Measurements from ENCODE around the gene RHOF. TPM values are rescaled to one million over a fixed set of nuclear protein-coding genes. Genes with fewer than 3 reads are reported as not detected.

RHOF gene
- total RNA-seq, 1 experiment from 2014 or later = 116 TPM

DNA sequence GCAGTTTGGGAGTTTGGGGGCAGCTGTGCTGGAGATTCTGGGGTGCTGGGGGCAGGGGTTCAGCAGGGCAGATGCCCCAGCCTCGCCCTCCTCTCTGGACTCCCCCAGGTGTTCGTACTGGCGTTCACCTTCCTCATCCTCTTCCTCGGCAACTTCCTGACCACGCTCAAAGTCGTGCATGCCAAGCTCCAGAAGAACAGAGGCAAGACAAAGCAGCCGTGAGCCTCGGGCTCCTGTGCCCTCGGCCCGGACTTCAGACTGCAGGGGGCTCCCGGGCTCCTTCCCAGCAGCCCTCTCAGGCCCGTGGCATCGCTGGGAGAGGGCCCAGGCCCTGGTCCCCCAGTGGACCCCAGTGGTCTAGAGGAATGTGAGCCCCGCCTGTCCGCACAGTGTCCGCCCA, 18.0 kb downstream of the RHOF start:
- Histone ChIP-seq H4K20me1 (ENCODE audit: insufficient read depth) (no peaks in the 10 kb centered on the region), H3K9me3 (ENCODE audit: control insufficient read depth in 1 of 2, insufficient read depth in 1 of 2, low read depth in 1 of 2, low read length in 2 of 2) (no peaks in the 10 kb centered on the region), H3K4me1 (ENCODE audit: control insufficient read depth in 1 of 2, insufficient read depth in 2 of 2, low read length in 2 of 2) (peaks cover 20 to 58% of the 10 kb centered on the region in 2 experiments), H3K36me3 (ENCODE audit: control insufficient read depth in 1 of 2, insufficient read depth in 2 of 2, low read length in 2 of 2) (peaks cover 9 to 11% of the 10 kb centered on the region in 2 experiments; a peak in 3 of 4 replicates), H2AFZ (ENCODE audit: low read depth, low read length, poor library complexity, severe bottlenecking) (no peak overlapping the region), H3K9ac (ENCODE audit: low read length) (peak overlapping the region; percentile 38; the same call in 1 of the 2 replicates), H3K4me3 (replicated peaks in 1 of 2; ENCODE audit: low read depth in 1 of 2, low read length in 2 of 2) (no peak overlapping the region), H3K9me2 (ENCODE audit: insufficient read depth) (no peaks in the 10 kb centered on the region), H3K79me2 (ENCODE audit: insufficient read depth, low read length) (0 out of 2 replicates have a peak, but pooled peaks cover 3% of the 10 kb centered on the region), H3K27ac (ENCODE audit: low read depth, low read length) (peak overlapping the region; percentile 31), H3K4me2 (ENCODE audit: low read length) (peak overlapping the region; percentile 10; the same call in 1 of the 2 replicates), H3K27me3 (ENCODE audit: insufficient read depth, low read length) (no peaks in the 10 kb centered on the region)
- CTCF ChIA-PET = interaction anchor here (1.1 to 3.4 kb wide), 4 partner anchors 11 to 223 kb away, joined by 3 to 20 read pairs (median 8); partner anchors contain the start of gene RHOF
- RAD21 ChIA-PET (ENCODE audit: low non-redundant PET in 1 of 2, low total read pairs in 2 of 2, uncharacterized antibody in 2 of 2, unreplicated experiment in 2 of 2) = interaction anchor here in 1 of 2 experiments (1.1 kb wide), 1 partner anchor 18 kb away, joined by 5 read pairs; the partner anchor contains the start of gene RHOF
- no peak for TF ChIP-seq JUND (IDR thresholded peaks at IDR 0.05)
- TF ChIP-seq ZFX (IDR thresholded peaks at IDR 0.05) = no peak
- TF ChIP-seq RAD21 (IDR thresholded peaks at IDR 0.05; ENCODE audit: low read depth) = no peak
- ATAC-seq (no peak), DNase-seq (ENCODE audit: low read depth, low spot score) (no peak)
- intact Hi-C loops (cut with micrococcal nuclease) = no loop called here
- BruUV-seq (replicated peaks) = no TSS peak
- POLR2A ChIA-PET = no interaction called here

DNA sequence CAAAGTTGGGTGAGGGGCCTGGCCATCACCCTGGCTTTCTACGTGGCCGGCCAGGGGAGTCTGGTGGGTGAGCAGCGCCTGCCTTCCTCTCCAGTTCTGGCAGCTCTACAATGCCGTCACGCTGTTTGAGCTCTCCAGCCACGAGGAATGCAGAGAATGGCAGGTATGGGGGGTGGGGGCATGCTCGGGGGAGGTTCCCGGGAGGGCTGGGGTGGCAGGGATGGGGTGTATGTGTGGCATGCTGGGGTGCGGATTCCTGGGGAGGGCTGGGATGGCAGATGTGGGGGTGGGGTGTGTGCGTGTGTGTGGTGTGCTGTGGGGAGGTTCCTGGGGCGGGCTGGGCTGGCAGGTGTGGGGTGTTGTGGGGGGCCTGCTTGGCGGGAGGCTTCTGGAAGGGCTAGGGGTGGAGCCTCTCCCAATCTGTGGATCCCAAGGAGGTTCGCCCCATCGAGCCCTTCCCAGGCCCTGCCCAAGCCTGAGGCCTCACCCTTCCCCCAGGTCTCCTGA, 18.5 kb downstream of the RHOF start:
- ChIA-PET RAD21 (ENCODE audit: low non-redundant PET in 1 of 2, low total read pairs in 2 of 2, uncharacterized antibody in 2 of 2, unreplicated experiment in 2 of 2) (interaction anchor here (0.6 to 1.1 kb wide), 3 partner anchors 9 to 19 kb away, joined by 3 to 9 read pairs (median 5); partner anchors contain the start of gene RHOF (in 1 of the 2)), CTCF (interaction anchor here (0.6 to 3.4 kb wide), 6 partner anchors 10 to 374 kb away, joined by 3 to 20 read pairs (median 5); partner anchors contain the start of gene RHOF), POLR2A (no interaction called here)
- Histone ChIP-seq H4K20me1 (ENCODE audit: insufficient read depth) (no peaks in the 10 kb centered on the region), H3K9ac (ENCODE audit: low read length) (no peak overlapping the region), H3K4me2 (ENCODE audit: low read length) (0 out of 2 replicates have a peak overlapping the region, but pooled peaks have one; percentile 14), H3K4me3 (replicated peaks in 1 of 2; ENCODE audit: low read depth in 1 of 2, low read length in 2 of 2) (no peak overlapping the region), H3K27ac (ENCODE audit: low read depth, low read length) (peak overlapping the region; percentile 31), H3K36me3 (ENCODE audit: control insufficient read depth in 1 of 2, insufficient read depth in 2 of 2, low read length in 2 of 2) (peaks cover 6 to 7% of the 10 kb centered on the region in 2 experiments; a peak in 3 of 4 replicates), H2AFZ (ENCODE audit: low read depth, low read length, poor library complexity, severe bottlenecking) (no peak overlapping the region), H3K27me3 (ENCODE audit: insufficient read depth, low read length) (no peaks in the 10 kb centered on the region), H3K4me1 (ENCODE audit: control insufficient read depth in 1 of 2, insufficient read depth in 2 of 2, low read length in 2 of 2) (peaks cover 20 to 58% of the 10 kb centered on the region in 2 experiments), H3K9me3 (ENCODE audit: control insufficient read depth in 1 of 2, insufficient read depth in 1 of 2, low read depth in 1 of 2, low read length in 2 of 2) (no peaks in the 10 kb centered on the region), H3K79me2 (ENCODE audit: insufficient read depth, low read length) (no peaks in the 10 kb centered on the region), H3K9me2 (ENCODE audit: insufficient read depth) (no peaks in the 10 kb centered on the region)
- intact Hi-C loops (cut with micrococcal nuclease) = no loop called here
- BruUV-seq (replicated peaks) = no TSS peak
- ATAC-seq (no peak), DNase-seq (ENCODE audit: low read depth, low spot score) (no peak)
- no peak for TF ChIP-seq POLR2AphosphoS5 (IDR thresholded peaks at IDR 0.05; ENCODE audit: low read depth, low read length)
- TF ChIP-seq CEBPB (IDR thresholded peaks at IDR 0.05; ENCODE audit: low read depth) = no peak
- TF ChIP-seq, protein P1, sequence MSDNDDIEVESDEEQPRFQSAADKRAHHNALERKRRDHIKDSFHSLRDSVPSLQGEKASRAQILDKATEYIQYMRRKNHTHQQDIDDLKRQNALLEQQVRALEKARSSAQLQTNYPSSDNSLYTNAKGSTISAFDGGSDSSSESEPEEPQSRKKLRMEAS (IDR thresholded peaks at IDR 0.05) = no peak
- TF ChIP-seq, protein P2, sequence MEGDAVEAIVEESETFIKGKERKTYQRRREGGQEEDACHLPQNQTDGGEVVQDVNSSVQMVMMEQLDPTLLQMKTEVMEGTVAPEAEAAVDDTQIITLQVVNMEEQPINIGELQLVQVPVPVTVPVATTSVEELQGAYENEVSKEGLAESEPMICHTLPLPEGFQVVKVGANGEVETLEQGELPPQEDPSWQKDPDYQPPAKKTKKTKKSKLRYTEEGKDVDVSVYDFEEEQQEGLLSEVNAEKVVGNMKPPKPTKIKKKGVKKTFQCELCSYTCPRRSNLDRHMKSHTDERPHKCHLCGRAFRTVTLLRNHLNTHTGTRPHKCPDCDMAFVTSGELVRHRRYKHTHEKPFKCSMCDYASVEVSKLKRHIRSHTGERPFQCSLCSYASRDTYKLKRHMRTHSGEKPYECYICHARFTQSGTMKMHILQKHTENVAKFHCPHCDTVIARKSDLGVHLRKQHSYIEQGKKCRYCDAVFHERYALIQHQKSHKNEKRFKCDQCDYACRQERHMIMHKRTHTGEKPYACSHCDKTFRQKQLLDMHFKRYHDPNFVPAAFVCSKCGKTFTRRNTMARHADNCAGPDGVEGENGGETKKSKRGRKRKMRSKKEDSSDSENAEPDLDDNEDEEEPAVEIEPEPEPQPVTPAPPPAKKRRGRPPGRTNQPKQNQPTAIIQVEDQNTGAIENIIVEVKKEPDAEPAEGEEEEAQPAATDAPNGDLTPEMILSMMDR (IDR thresholded peaks at IDR 0.05 in 2 of 3, conservative IDR thresholded peaks at IDR 0.05 in 1 of 3; ENCODE audit: borderline replicate concordance in 1 of 3, insufficient read depth in 1 of 3, low read depth in 2 of 3, low read length in 2 of 3) = no peak
- no peak for TF ChIP-seq ELF1 (IDR thresholded peaks at IDR 0.05; ENCODE audit: borderline replicate concordance, low read depth)
- TF ChIP-seq EGR1 (IDR thresholded peaks at IDR 0.05; ENCODE audit: low read depth) = no peak
- TF ChIP-seq EZH2phosphoT487 (IDR thresholded peaks at IDR 0.05; ENCODE audit: borderline replicate concordance) = no peak
- TF ChIP-seq YY1 (IDR thresholded peaks at IDR 0.05; ENCODE audit: extremely low read depth, insufficient replicate concordance, low read depth, low read length) = no peak
- TF ChIP-seq SIN3A (IDR thresholded peaks at IDR 0.05; ENCODE audit: low read depth) = no peak
- no peak for TF ChIP-seq EZH2 (IDR thresholded peaks at IDR 0.05)
- TF ChIP-seq, protein P3, sequence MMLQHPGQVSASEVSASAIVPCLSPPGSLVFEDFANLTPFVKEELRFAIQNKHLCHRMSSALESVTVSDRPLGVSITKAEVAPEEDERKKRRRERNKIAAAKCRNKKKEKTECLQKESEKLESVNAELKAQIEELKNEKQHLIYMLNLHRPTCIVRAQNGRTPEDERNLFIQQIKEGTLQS (IDR thresholded peaks at IDR 0.05) = no peak
- TF ChIP-seq, protein P4, sequence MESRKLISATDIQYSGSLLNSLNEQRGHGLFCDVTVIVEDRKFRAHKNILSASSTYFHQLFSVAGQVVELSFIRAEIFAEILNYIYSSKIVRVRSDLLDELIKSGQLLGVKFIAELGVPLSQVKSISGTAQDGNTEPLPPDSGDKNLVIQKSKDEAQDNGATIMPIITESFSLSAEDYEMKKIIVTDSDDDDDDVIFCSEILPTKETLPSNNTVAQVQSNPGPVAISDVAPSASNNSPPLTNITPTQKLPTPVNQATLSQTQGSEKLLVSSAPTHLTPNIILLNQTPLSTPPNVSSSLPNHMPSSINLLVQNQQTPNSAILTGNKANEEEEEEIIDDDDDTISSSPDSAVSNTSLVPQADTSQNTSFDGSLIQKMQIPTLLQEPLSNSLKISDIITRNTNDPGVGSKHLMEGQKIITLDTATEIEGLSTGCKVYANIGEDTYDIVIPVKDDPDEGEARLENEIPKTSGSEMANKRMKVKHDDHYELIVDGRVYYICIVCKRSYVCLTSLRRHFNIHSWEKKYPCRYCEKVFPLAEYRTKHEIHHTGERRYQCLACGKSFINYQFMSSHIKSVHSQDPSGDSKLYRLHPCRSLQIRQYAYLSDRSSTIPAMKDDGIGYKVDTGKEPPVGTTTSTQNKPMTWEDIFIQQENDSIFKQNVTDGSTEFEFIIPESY (IDR thresholded peaks at IDR 0.05; ENCODE audit: extremely low read depth, insufficient replicate concordance, low read length) = no peak
- TF ChIP-seq JUND (IDR thresholded peaks at IDR 0.05) = no peak
- TF ChIP-seq SP1 (IDR thresholded peaks at IDR 0.05; ENCODE audit: low read depth) = no peak
- no peak for TF ChIP-seq CBX3 (IDR thresholded peaks at IDR 0.05; ENCODE audit: low read depth)

All from HCT116 (cell line).